ENCODE results near the gene SYT11. TPM values are rescaled to one million over a fixed set of nuclear protein-coding genes. Genes with fewer than 3 reads are reported as not detected.

SYT11 gene
- total RNA-seq, 1 donor from 2014 or later, result 4.9 TPM

GRCh38 chr1:155873860-155874259, 14.5 kb downstream of the SYT11 start:
- no peaks in the 10 kb centered on the region for H3K9me3 Mint-ChIP-seq (ENCODE audit: low read depth)
- no peak overlapping the region for H3K4me3 Mint-ChIP-seq (ENCODE audit: unreplicated experiment)
- TF ChIP-seq, protein P1, sequence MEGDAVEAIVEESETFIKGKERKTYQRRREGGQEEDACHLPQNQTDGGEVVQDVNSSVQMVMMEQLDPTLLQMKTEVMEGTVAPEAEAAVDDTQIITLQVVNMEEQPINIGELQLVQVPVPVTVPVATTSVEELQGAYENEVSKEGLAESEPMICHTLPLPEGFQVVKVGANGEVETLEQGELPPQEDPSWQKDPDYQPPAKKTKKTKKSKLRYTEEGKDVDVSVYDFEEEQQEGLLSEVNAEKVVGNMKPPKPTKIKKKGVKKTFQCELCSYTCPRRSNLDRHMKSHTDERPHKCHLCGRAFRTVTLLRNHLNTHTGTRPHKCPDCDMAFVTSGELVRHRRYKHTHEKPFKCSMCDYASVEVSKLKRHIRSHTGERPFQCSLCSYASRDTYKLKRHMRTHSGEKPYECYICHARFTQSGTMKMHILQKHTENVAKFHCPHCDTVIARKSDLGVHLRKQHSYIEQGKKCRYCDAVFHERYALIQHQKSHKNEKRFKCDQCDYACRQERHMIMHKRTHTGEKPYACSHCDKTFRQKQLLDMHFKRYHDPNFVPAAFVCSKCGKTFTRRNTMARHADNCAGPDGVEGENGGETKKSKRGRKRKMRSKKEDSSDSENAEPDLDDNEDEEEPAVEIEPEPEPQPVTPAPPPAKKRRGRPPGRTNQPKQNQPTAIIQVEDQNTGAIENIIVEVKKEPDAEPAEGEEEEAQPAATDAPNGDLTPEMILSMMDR (IDR thresholded peaks at IDR 0.05), result no peak
- peak overlapping the region; percentile 45 for H3K27ac Mint-ChIP-seq (ENCODE audit: unreplicated experiment)
- H3K4me1 Mint-ChIP-seq (ENCODE audit: low read depth), result peaks cover 9% of the 10 kb centered on the region
- H3K36me3 Mint-ChIP-seq (ENCODE audit: low read depth), result no peaks in the 10 kb centered on the region
- H3K27me3 Mint-ChIP-seq (ENCODE audit: low read depth), result no peaks in the 10 kb centered on the region
- no peak for DNase-seq (ENCODE audit: low spot score)

DNA sequence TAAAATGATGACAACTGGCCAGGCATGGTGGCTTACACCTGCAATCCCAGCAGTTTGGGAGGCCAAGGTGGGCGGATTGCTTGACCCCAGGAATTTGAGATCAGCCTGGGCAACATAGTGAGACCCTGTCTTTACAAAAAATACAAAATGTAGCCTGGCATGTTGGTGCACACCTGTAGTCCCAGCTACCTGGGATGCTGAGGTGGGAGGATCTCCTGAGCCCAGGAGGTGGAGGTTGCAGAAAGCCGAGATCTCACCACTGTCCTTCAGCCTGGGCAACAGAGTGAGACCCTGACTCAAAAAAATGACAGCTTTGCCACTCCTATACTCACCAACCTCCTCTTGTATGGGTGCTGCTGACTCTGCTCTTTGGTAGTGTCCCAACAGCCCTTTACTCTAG, 18.6 kb downstream of the SYT11 start:
- H3K27ac Mint-ChIP-seq (ENCODE audit: unreplicated experiment), result no peak overlapping the region
- no peaks in the 10 kb centered on the region for H3K36me3 Mint-ChIP-seq (ENCODE audit: low read depth)
- H3K9me3 Mint-ChIP-seq (ENCODE audit: low read depth), result no peaks in the 10 kb centered on the region
- peaks cover 4% of the 10 kb centered on the region for H3K4me1 Mint-ChIP-seq (ENCODE audit: low read depth)
- TF ChIP-seq, protein P1 (IDR thresholded peaks at IDR 0.05), result no peak
- H3K27me3 Mint-ChIP-seq (ENCODE audit: low read depth), result peaks cover 1% of the 10 kb centered on the region
- DNase-seq (ENCODE audit: low spot score), result no peak
- no peak overlapping the region for H3K4me3 Mint-ChIP-seq (ENCODE audit: unreplicated experiment)

DNA sequence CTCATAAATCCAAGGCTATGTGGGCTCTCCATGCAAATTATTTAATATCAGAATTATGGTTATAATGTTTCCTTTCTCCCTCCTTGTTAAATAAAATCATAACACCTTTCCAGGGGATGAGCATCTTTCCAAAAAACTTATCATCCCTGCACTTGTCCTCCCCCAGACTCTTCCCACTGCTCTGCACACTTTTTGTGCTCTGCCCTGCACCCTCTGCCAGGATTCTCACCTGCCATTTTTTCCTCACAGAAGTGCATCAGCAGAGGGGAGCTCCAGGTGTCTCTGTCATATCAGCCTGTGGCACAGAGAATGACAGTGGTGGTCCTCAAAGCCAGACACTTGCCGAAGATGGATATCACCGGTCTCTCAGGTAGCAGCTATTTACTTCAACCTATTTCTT, 20.9 kb downstream of the SYT11 start:
- H3K9me3 Mint-ChIP-seq (ENCODE audit: low read depth), result no peaks in the 10 kb centered on the region
- H3K27ac Mint-ChIP-seq (ENCODE audit: unreplicated experiment), result no peak overlapping the region
- no peaks in the 10 kb centered on the region for H3K36me3 Mint-ChIP-seq (ENCODE audit: low read depth)
- peaks cover 11% of the 10 kb centered on the region for H3K4me1 Mint-ChIP-seq (ENCODE audit: low read depth)
- no peak overlapping the region for H3K4me3 Mint-ChIP-seq (ENCODE audit: unreplicated experiment)
- TF ChIP-seq, protein P1 (IDR thresholded peaks at IDR 0.05), result no peak
- no peak for DNase-seq (ENCODE audit: low spot score)
- peaks cover 1% of the 10 kb centered on the region for H3K27me3 Mint-ChIP-seq (ENCODE audit: low read depth)

- no peak overlapping the region for H3K4me3 Mint-ChIP-seq (ENCODE audit: unreplicated experiment)
- no peak for DNase-seq (ENCODE audit: low spot score)
- H3K9me3 Mint-ChIP-seq (ENCODE audit: low read depth), result no peaks in the 10 kb centered on the region
- no peaks in the 10 kb centered on the region for H3K36me3 Mint-ChIP-seq (ENCODE audit: low read depth)
- no peak overlapping the region for H3K27ac Mint-ChIP-seq (ENCODE audit: unreplicated experiment)
- H3K4me1 Mint-ChIP-seq (ENCODE audit: low read depth), result peaks cover 11% of the 10 kb centered on the region
- TF ChIP-seq, protein P1 (IDR thresholded peaks at IDR 0.05), result no peak
- H3K27me3 Mint-ChIP-seq (ENCODE audit: low read depth), result peaks cover 1% of the 10 kb centered on the region
These were observed 21.6 kb downstream of the SYT11 start for GRCh38 chr1:155880950-155881349.

DNA sequence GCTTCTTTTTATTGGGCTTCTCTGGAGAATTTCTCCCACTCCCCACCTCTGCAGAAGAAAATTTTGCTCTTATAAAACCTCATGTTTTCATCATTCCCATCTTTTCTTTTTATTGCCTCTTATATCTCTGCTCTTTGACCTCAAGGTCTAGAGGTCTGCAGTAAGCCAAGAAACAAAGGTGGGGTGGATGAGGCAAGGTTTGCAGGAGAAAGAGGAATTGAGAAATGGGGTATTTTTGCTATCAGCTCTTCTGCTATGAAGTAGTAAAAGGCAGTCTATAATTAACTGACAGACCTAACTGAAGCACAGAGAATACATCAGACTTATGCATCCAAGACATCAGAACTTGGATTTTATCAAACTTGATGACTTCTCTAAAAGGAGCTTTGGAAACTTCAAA, 22.9 kb downstream of the SYT11 start:
- TF ChIP-seq, protein P1 (IDR thresholded peaks at IDR 0.05), result no peak
- H3K27ac Mint-ChIP-seq (ENCODE audit: unreplicated experiment), result no peak overlapping the region

More for the DNA sequence above, 22.9 kb downstream of the SYT11 start:
- H3K27me3 Mint-ChIP-seq (ENCODE audit: low read depth), result peaks cover 1% of the 10 kb centered on the region
- no peaks in the 10 kb centered on the region for H3K36me3 Mint-ChIP-seq (ENCODE audit: low read depth)
- H3K4me1 Mint-ChIP-seq (ENCODE audit: low read depth), result peaks cover 11% of the 10 kb centered on the region
- H3K4me3 Mint-ChIP-seq (ENCODE audit: unreplicated experiment), result no peak overlapping the region
- DNase-seq (ENCODE audit: low spot score), result no peak
- H3K9me3 Mint-ChIP-seq (ENCODE audit: low read depth), result no peaks in the 10 kb centered on the region
